Esophagus squamous epithelium (tissue), 4 donors: ENCODE measurements around the gene IL22RA1.

Experiments
- CTCF ChIP-seq, 6 experiments: fragments of 450-650 bp in 4 of 6; fragments of 200-600 bp in 2 of 6; sonication (generic) in 2 of 6; IDR thresholded peaks; one replicate each; pipeline ENCODE4 v1.5.1; 2016 to 2019; ENCODE audit warnings: antibody characterized with exemption in 6 of 6, mild to moderate bottlenecking in 4 of 6, moderate library complexity in 4 of 6
- POLR2A ChIP-seq, 4 donors: fragments of 450-650 bp; IDR thresholded peaks; one replicate each; pipeline ENCODE4 v1.6.1; 2017; ENCODE audit warnings: antibody characterized with exemption in 4 of 4, mild to moderate bottlenecking in 4 of 4, moderate library complexity in 3 of 4

GRCh38 chr1:24091971-24092482 lies 50.9 kb downstream of the IL22RA1 start:
- no peak for TF ChIP-seq CTCF (IDR thresholded peaks at IDR 0.05)
- no peak for TF ChIP-seq POLR2A (IDR thresholded peaks at IDR 0.05)
